Endothelial cell of umbilical vein (primary cell): ENCODE measurements around the gene ETNK1. TPM values are rescaled to one million over a fixed set of nuclear protein-coding genes. Genes with fewer than 3 reads are reported as not detected.

Experiments
- BruUV-seq: library from RNA; stranded (reverse); fragments of 400-500 nt; replicated peaks from 2 replicates; lab custom pipeline; 2021; lab: Mats Ljungman, UMichigan
- CTCF ChIA-PET: fragments of 300-600, 350-600 bp; sonication (Branson Sonifier 250); formaldehyde crosslinking; loops from one replicate; lab custom pipeline; 2021; ENCODE audit warnings: antibody characterized with exemption, inconsistent platforms; lab: Charles Lee
- POLR2A ChIA-PET: fragments of 300-600, 350-600 bp; sonication (Branson Sonifier 250); formaldehyde crosslinking; loops from one replicate; lab custom pipeline; 2021; ENCODE audit warnings: antibody characterized with exemption, inconsistent platforms; lab: Charles Lee
- DNase-seq: peaks from one replicate; pipeline ENCODE4 v3.0.0-alpha.2; 2011; ENCODE audit warnings: low read depth, low spot score
- FAIRE-seq: peaks from 2 replicates; lab custom pipeline; 2011; peaks lifted over from hg19 to GRCh38; lab: Jason Lieb, UNC
- H2AFZ ChIP-seq: 2 replicates; pipeline ENCODE4 v1.6.0; 2012; ENCODE audit warnings: low read depth, low read length, control low read depth, inconsistent platforms
- H3K27ac ChIP-seq: 2 replicates; pipeline ENCODE4 v1.5.1; 2011; ENCODE audit warnings: low read depth, mild to moderate bottlenecking, control low read depth, low read length, moderate library complexity; ENCODE audit not compliant: insufficient read depth
- H3K27me3 ChIP-seq, 2 experiments: 2 replicates each; pipeline versions ENCODE4 v1.6.0 to v1.6.1; 2011; ENCODE audit warnings: low read length in 2 of 2, mixed read lengths in 1 of 2; ENCODE audit not compliant: control insufficient read depth in 2 of 2, insufficient read depth in 2 of 2
- H3K36me3 ChIP-seq, 2 experiments: 2 replicates in 1 of 2; 3 replicates in 1 of 2; pipeline ENCODE4 v1.5.1; 2011; ENCODE audit warnings: low read length in 2 of 2, mild to moderate bottlenecking in 1 of 2, moderate library complexity in 1 of 2; ENCODE audit not compliant: control insufficient read depth in 2 of 2, insufficient read depth in 2 of 2; ENCODE audit errors: extremely low read depth in 1 of 2
- H3K4me1 ChIP-seq: 3 replicates; pipeline ENCODE4 v1.5.1; 2011; ENCODE audit warnings: mild to moderate bottlenecking, low read length; ENCODE audit not compliant: control insufficient read depth, insufficient read depth; ENCODE audit errors: extremely low read depth
- H3K4me2 ChIP-seq: 2 replicates; pipeline ENCODE4 v1.6.1; 2011; ENCODE audit warnings: low read length, control low read depth, mixed read lengths; ENCODE audit not compliant: insufficient read depth
- H3K4me3 ChIP-seq, 3 experiments: fragments of 200-600 bp in 1 of 3; sonication (generic), shearing (Covaris generic) in 1 of 3; replicated peaks in 1 of 3; 2 replicates each; pipeline ENCODE4 v1.5.1; 2011 to 2016; ENCODE audit warnings: control low read depth in 3 of 3, low read length in 3 of 3, mild to moderate bottlenecking in 2 of 3, inconsistent platforms in 1 of 3, low read depth in 1 of 3, moderate library complexity in 1 of 3; ENCODE audit not compliant: insufficient read depth in 1 of 3
- H3K79me2 ChIP-seq: 2 replicates; pipeline ENCODE4 v1.6.0; 2012; ENCODE audit warnings: low read length, inconsistent platforms; ENCODE audit not compliant: control insufficient read depth, insufficient read depth
- H3K9ac ChIP-seq: replicated peaks from 2 replicates; pipeline ENCODE3; 2011; ENCODE audit warnings: low read length, control low read depth; ENCODE audit not compliant: insufficient read depth; ENCODE audit errors: extremely low read depth
- H3K9me1 ChIP-seq: replicated peaks from 3 replicates; pipeline ENCODE4 v1.6.0; 2011; ENCODE audit warnings: mild to moderate bottlenecking, low read length; ENCODE audit not compliant: control insufficient read depth, insufficient read depth; ENCODE audit errors: extremely low read depth
- H3K9me3 ChIP-seq: replicated peaks from 2 replicates; pipeline ENCODE4 v1.5.1; 2012; ENCODE audit warnings: low read length, inconsistent platforms; ENCODE audit not compliant: control insufficient read depth, insufficient read depth
- H4K20me1 ChIP-seq: replicated peaks from 2 replicates; pipeline ENCODE3; 2011; ENCODE audit warnings: mild to moderate bottlenecking, low read length; ENCODE audit not compliant: control insufficient read depth, insufficient read depth; ENCODE audit errors: extremely low read depth
- CTCF ChIP-seq, 2 donors: IDR thresholded peaks; 1 replicate in 1 of 2; 2 replicates in 1 of 2; pipeline ENCODE4 v1.5.1; 2011; ENCODE audit warnings: low read length in 2 of 2, mild to moderate bottlenecking in 2 of 2, moderate library complexity in 2 of 2, control low read depth in 1 of 2, inconsistent platforms in 1 of 2, low read depth in 1 of 2; ENCODE audit not compliant: insufficient read depth in 1 of 2; ENCODE audit errors: extremely low read depth in 1 of 2
- EZH2 ChIP-seq: IDR thresholded peaks from 2 replicates; pipeline ENCODE4 v1.6.1; 2012; ENCODE audit warnings: borderline replicate concordance, low read depth, mild to moderate bottlenecking, moderate library complexity, low read length, inconsistent platforms; ENCODE audit not compliant: severe bottlenecking
- FOS ChIP-seq: IDR thresholded peaks from 2 replicates; pipeline ENCODE4 v1.6.1; 2011; ENCODE audit warnings: mild to moderate bottlenecking, low read length, moderate library complexity, borderline replicate concordance; ENCODE audit not compliant: insufficient read depth
- GATA2 ChIP-seq: IDR thresholded peaks from 2 replicates; pipeline ENCODE4 v1.7.0; 2011; ENCODE audit warnings: low read depth, mild to moderate bottlenecking, moderate library complexity, mixed read lengths, low read length; ENCODE audit not compliant: insufficient read length, insufficient read depth
- JUN ChIP-seq: IDR thresholded peaks from 2 replicates; pipeline ENCODE4 v1.6.1; 2011; ENCODE audit warnings: borderline replicate concordance, low read depth; ENCODE audit not compliant: insufficient read length, insufficient read depth
- MAX ChIP-seq: IDR thresholded peaks from 2 replicates; pipeline ENCODE4 v1.6.1; 2011; ENCODE audit not compliant: insufficient read depth, insufficient read length
- MYC ChIP-seq: IDR thresholded peaks from one replicate; pipeline ENCODE4 v1.6.1; 2011; ENCODE audit warnings: mild to moderate bottlenecking, low read depth, low read length
- POLR2A ChIP-seq: IDR thresholded peaks from 2 replicates; pipeline ENCODE4 v1.6.1; 2012; ENCODE audit warnings: low read depth, mild to moderate bottlenecking, control low read depth, low read length
- POLR2AphosphoS5 ChIP-seq: IDR thresholded peaks from 2 replicates; pipeline ENCODE4 v1.6.1; 2012; ENCODE audit warnings: low read depth, mild to moderate bottlenecking, control low read depth, low read length, moderate library complexity; ENCODE audit not compliant: insufficient read depth
- dilution Hi-C: fragments of 300-500 bp; cut with MboI; formaldehyde crosslinking; loops from one replicate; pipeline ENCODE4 v1.15.0; 2019; ENCODE audit warnings: low sequenced_read_pairs; ENCODE audit not compliant: extremely low pct_ligation_motif_present
- intact Hi-C: fragments of 100-400 bp; cut with micrococcal nuclease; formaldehyde crosslinking; loops from one replicate; pipeline ENCODE4 v1.10.0; 2022
- polyA plus RNA-seq, 4 experiments: library from polyadenylated mRNA; depleted of rRNA in 3 of 4; stranded (reverse) in 3 of 4; unstranded in 1 of 4; fragments of >200 nt; gene quantifications; 2 replicates each; pipeline versions ENCODE4 v1.2.1 to v1.2.3, GENCODE V29; 2011 to 2012; ENCODE audit warnings: missing spikeins in 1 of 4
- total RNA-seq: library from RNA; stranded (reverse); gene quantifications from 2 replicates; pipeline ENCODE4 v1.2.3, GENCODE V29; 2021

ETNK1 gene
- total and polyA plus RNA-seq, 2 donors (not counting 3 experiments of a cell fraction or from before 2014, with no cell fraction given): 11.4 to 68.4 TPM

- H3K79me2 ChIP-seq: no peaks in the 10 kb centered on the region
- no peaks in the 10 kb centered on the region for H3K27me3 ChIP-seq
- no peak overlapping the region for H3K4me3 ChIP-seq
- intact Hi-C loops (no loop called here), dilution Hi-C loops (no loop called here)
- no peaks in the 10 kb centered on the region for H3K9me1 ChIP-seq
- no TSS peak for BruUV-seq
- no peak overlapping the region for H3K27ac ChIP-seq
- H2AFZ ChIP-seq: no peak overlapping the region
- TF ChIP-seq GATA2: no peak
- no peak for TF ChIP-seq MAX
- no peak for TF ChIP-seq JUN
- no peak for TF ChIP-seq POLR2AphosphoS5
- TF ChIP-seq POLR2A: no peak
- TF ChIP-seq MYC: no peak
- TF ChIP-seq EZH2: no peak
- TF ChIP-seq CTCF (IDR thresholded peaks at IDR 0.05; ENCODE audit: extremely low read depth in 1 of 2, insufficient read depth in 1 of 2, low read depth in 1 of 2, low read length in 2 of 2): no peak
- no peak for TF ChIP-seq FOS
- no peaks in the 10 kb centered on the region for H4K20me1 ChIP-seq
- no peaks in the 10 kb centered on the region for H3K4me1 ChIP-seq
- H3K4me2 ChIP-seq: no peak overlapping the region
- no peak overlapping the region for H3K9ac ChIP-seq
- no peaks in the 10 kb centered on the region for H3K36me3 ChIP-seq
- no peaks in the 10 kb centered on the region for H3K9me3 ChIP-seq
- ChIA-PET POLR2A (no interaction called here), CTCF (no interaction called here)
- DNase-seq (no peak), FAIRE-seq (no peak)
Observed at GRCh38 chr12:22719745-22720144, 94.8 kb downstream of the ETNK1 start.
